Liver (tissue), 3 donors: ENCODE data around the gene JMJD6.

ENCODE experiments used
- ATF3 ChIP-seq: IDR thresholded peaks from 2 replicates; pipeline ENCODE4 v1.6.1; 2016; ENCODE audit warnings: antibody characterized with exemption
- CTCF ChIP-seq: fragments of 150-350 bp; IDR thresholded peaks from 2 replicates; pipeline ENCODE4 v1.5.1; 2017; ENCODE audit warnings: improper control_type of control experiment, low read depth, low read length; ENCODE audit not compliant: missing input control
- FOXA1 ChIP-seq: IDR thresholded peaks from 2 replicates; pipeline ENCODE4 v1.6.1; 2016; ENCODE audit warnings: antibody characterized with exemption
- GABPA ChIP-seq, 2 donors: IDR thresholded peaks in 1 of 2; conservative IDR thresholded peaks in 1 of 2; 2 replicates each; pipeline ENCODE4 v1.6.1; 2016; ENCODE audit warnings: antibody characterized with exemption in 2 of 2, mild to moderate bottlenecking in 1 of 2, moderate library complexity in 1 of 2
- JUND ChIP-seq, 2 donors: IDR thresholded peaks; 2 replicates each; pipeline ENCODE4 v1.6.1; 2016; ENCODE audit warnings: antibody characterized with exemption in 2 of 2
- MAX ChIP-seq: IDR thresholded peaks from 2 replicates; pipeline ENCODE4 v1.6.1; 2016; ENCODE audit warnings: antibody characterized with exemption
- RAD21 ChIP-seq, 2 donors: IDR thresholded peaks; 2 replicates each; pipeline ENCODE4 v1.6.1; 2016; ENCODE audit warnings: antibody characterized with exemption in 2 of 2, mild to moderate bottlenecking in 2 of 2
- REST ChIP-seq: IDR thresholded peaks from 2 replicates; pipeline ENCODE4 v1.6.1; 2016; ENCODE audit warnings: antibody characterized with exemption, mild to moderate bottlenecking
- donor health status: healthy.
- donor health status: healthy.

- TF ChIP-seq CTCF (no peak), GABPA (IDR thresholded peaks at IDR 0.05 in 1 of 2, conservative IDR thresholded peaks at IDR 0.05 in 1 of 2) (no peak), RAD21 (IDR thresholded peaks at IDR 0.05) (no peak), MAX (no peak), FOXA1 (no peak), JUND (IDR thresholded peaks at IDR 0.05) (no peak), REST (no peak), ATF3 (no peak)
These were observed 50.8 kb downstream of the JMJD6 start for GRCh38 chr17:76675648-76676047.
